ENCODE measurements around the gene TRPM5. TPM values are rescaled to one million over a fixed set of nuclear protein-coding genes. Genes with fewer than 3 reads are reported as not detected.

TRPM5 gene
- total and polyA plus RNA-seq, 2 of the 8 experiments (the other 6 are each of a cell fraction or from before 2014, with no cell fraction given) = 0.02 TPM; not detected in 1

- Histone ChIP-seq H3K27ac (ENCODE audit: low read depth, low read length) (no peak overlapping the region), H3K79me1 (ENCODE audit: low read depth, low read length) (no peaks in the 10 kb centered on the region), H2BK120ac (replicated peaks; ENCODE audit: low read depth, low read length) (no peak overlapping the region), H2BK5ac (ENCODE audit: low read depth, low read length) (no peak overlapping the region), H2BK12ac (ENCODE audit: low read depth, low read length) (no peak overlapping the region), H2AK5ac (ENCODE audit: low read depth, low read length) (no peak overlapping the region), H3K4me3 (ENCODE audit: extremely low read depth in 1 of 4, insufficient read depth in 2 of 4, low read depth in 3 of 4, low read length in 4 of 4) (no peak overlapping the region), H3K9me3 (ENCODE audit: insufficient read depth in 2 of 2, low read depth in 1 of 2, low read length in 1 of 2) (no peaks in the 10 kb centered on the region), H3K36me3 (ENCODE audit: control insufficient read depth in 2 of 4, insufficient read depth in 4 of 4, low read length in 3 of 4) (no peaks in the 10 kb centered on the region), H3K18ac (ENCODE audit: extremely low read depth, low read length) (no peak overlapping the region), H2BK20ac (ENCODE audit: low read length) (no peak overlapping the region), H3K4me2 (ENCODE audit: insufficient read depth in 1 of 2, low read depth in 2 of 2, low read length in 2 of 2) (no peak overlapping the region), H2AFZ (ENCODE audit: low read length) (no peak overlapping the region), H4K20me1 (replicated peaks in 1 of 2; ENCODE audit: control insufficient read depth in 1 of 2, insufficient read depth in 2 of 2, low read length in 2 of 2) (peaks cover under 1 to 5% of the 10 kb centered on the region in 2 experiments), H3K4ac (replicated peaks; ENCODE audit: insufficient read length, low read depth, low read length) (no peak overlapping the region), H4K5ac (ENCODE audit: insufficient read length, low read depth, low read length) (no peak overlapping the region), H3K23ac (ENCODE audit: insufficient read length) (no peak overlapping the region), H3K14ac (ENCODE audit: insufficient read length) (no peak overlapping the region), H4K91ac (replicated peaks; ENCODE audit: insufficient read length, low read length) (no peak overlapping the region), H3K23me2 (ENCODE audit: low read depth, low read length) (no peaks in the 10 kb centered on the region), H3K9ac (replicated peaks in 1 of 4; ENCODE audit: extremely low read depth in 1 of 4, low read depth in 3 of 4, low read length in 3 of 4) (no peak overlapping the region), H4K8ac (ENCODE audit: extremely low read depth, insufficient read depth, low read length) (no peak overlapping the region), H3K56ac (replicated peaks; ENCODE audit: insufficient read length, low read depth, low read length) (no peak overlapping the region), H3K4me1 (replicated peaks in 1 of 4; ENCODE audit: control insufficient read depth in 3 of 4, insufficient read depth in 4 of 4, low read length in 3 of 4) (no peaks in the 10 kb centered on the region), H3K79me2 (ENCODE audit: control insufficient read depth in 1 of 2, insufficient read depth in 2 of 2, low read length in 2 of 2) (no peaks in the 10 kb centered on the region), H2BK15ac (ENCODE audit: low read length) (no peak overlapping the region), H3K27me3 (replicated peaks in 1 of 4; ENCODE audit: control insufficient read depth in 3 of 4, extremely low read depth in 1 of 4, insufficient read depth in 3 of 4, low read length in 3 of 4) (peaks cover 17 to 65% (median 39%) of the 10 kb centered on the region in 4 experiments)
- CTCF ChIA-PET (ENCODE audit: partially characterized antibody) = interaction anchor here (1.5 to 1.9 kb wide), 2 partner anchors 28 to 81 kb away, joined by 3 to 16 read pairs; no protein-coding TSS in a partner anchor
- FAIRE-seq (no peak), DNase-seq (ENCODE audit: low read depth in 1 of 2, low spot score in 2 of 2) (no peak)
- POLR2A ChIA-PET (ENCODE audit: partially characterized antibody) = no interaction called here
- WGBS, 2 experiments (ENCODE audit: extremely low coverage in 1 of 2, insufficient coverage in 1 of 2, insufficient read length in 1 of 2, insufficient replicate concordance in 2 of 2, low coverage in 1 of 2, low lambda C conversion rate in 2 of 2, missing lambda C conversion rate in 1 of 2) = 95% methylated on average over 15 of the region's 15 CpGs; no CpG with 5 or more reads in 1 of the 2 experiments
- TF ChIP-seq EGR1 (IDR thresholded peaks at IDR 0.05; ENCODE audit: borderline replicate concordance, low read depth, low read length) (no peak), TAF7 (optimal IDR thresholded peaks at IDR 0.05; ENCODE audit: borderline replicate concordance, low read depth, low read length) (no peak), KDM5A (IDR thresholded peaks at IDR 0.05; ENCODE audit: low read length) (no peak)
Measured at GRCh38 chr11:2451336-2451735, 7.0 kb upstream of the TRPM5 start.

All from H1 (cell line).